ENCODE data around the gene EI24.
A peak's percentile ranks its signal among the peaks of the same experiment; 100 is the strongest.

The EI24 gene

DNA sequence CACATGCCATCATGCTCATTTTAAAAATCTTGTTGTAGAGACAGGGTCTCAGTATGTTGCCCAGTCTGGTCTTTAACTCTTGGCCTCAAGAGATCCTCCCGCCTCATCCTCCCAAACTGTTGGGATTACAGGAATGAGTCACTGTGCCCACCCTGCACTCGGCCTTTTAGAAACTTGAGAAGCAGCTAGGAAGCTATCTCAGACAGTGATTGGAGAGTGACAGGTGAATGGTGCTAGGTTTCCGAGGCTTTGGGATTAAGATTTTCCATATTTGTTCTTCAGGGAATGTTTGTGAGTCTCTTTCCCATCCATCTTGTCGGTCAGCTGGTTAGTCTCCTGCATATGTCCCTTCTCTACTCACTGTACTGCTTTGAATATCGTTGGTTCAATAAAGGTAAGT, 10.5 kb downstream of the EI24 start:
- no peak for DNase-seq (ENCODE audit: low read depth)

DNA sequence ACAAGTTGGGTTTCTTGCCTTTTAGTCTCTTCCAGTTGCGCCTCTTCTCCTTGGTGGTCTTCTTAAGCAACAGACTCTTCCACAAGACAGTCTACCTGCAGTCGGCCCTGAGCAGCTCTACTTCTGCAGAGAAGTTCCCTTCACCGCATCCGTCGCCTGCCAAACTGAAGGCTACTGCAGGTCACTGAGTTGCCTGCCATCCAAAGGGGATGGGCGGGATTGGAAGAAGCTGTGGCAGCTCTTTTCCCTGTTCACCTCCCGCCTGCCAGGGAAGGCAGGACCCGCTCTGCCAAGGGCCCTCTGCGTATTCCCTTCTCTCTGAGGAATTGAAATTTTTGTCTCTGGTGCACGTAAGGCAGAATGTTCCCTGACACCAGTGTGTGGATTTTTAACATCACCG, 14.2 kb downstream of the EI24 start:
- no peak for DNase-seq (ENCODE audit: low read depth)

DNA sequence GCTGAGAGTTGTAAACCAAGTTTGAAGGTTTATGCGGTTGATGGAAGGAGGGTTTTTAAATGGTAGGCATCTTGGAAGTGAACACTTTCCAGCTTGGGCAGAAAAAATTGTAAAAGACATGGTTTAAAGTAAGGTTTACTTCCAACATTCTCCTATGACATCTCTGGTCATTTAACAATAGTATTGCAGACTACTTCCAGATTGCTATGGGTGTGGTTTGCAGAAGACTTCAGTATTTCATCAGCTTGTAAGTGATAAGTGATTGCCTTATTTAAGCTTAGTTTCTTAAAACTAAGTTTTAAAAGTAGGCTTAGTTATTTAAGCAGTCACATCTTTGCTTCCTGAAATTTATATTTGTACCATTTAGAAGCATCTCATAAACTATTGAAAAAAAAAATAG, 16.2 kb downstream of the EI24 start:
- no peak for DNase-seq (ENCODE audit: low read depth)

DNA sequence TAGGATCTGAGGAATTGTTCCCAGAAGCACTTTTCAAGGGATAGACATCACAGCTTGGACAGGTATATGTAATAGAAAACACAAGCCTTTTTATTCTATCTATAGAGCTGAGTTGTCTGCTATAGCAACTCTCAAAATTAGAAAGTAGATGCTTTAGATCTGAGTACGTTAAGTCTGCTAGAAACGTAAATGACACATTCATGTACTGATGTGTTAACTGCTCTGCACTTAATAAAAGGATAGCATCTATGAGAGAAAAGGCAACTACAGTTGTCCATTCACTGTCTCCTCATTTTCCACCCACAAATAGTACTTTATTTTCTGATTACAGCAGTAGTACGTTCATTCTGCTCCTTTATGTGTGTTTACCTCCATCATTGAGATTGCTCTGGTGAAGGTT, 17.3 kb downstream of the EI24 start:
- no peak for DNase-seq (ENCODE audit: low read depth)

DNA sequence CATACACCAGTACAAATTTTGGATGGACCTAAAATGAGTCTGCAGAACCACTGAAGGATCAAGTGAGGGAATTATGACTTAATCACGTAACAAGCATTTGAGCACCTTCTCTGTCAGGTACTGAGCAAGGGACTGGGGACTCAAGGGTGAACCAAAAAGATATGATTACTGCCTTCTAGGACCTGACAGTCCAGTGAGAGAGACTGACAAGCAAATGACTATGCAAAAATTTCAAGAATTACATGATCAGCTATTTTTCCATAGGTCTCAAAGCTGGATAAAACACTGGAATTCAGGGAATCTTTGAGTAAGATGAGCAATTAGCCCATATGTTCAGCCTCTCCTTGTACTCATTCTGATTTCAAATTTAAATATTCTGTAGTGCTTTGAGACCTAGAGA, 18.2 kb downstream of the EI24 start:
- no peak for DNase-seq (ENCODE audit: low read depth)

DNA sequence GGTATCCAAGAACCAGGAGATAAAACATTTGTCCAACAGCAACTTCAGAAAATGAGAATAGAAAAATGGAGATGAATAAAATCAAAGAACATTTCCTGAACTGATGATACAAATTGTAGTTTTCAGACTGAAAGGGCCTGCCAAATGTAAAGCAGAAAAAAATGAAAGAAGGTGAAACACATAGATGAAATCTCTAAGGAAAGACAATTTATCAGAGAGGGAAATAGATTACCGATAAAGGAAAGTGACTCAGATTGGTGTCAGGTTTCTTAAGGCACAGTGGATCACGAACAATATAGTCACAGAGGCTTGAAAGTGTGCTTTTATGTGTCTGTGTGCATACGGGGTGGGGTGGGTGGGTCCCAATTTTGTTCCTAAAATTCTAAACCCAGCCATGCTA, 19.2 kb downstream of the EI24 start:
- DNase-seq (ENCODE audit: low read depth) = no peak

DNA sequence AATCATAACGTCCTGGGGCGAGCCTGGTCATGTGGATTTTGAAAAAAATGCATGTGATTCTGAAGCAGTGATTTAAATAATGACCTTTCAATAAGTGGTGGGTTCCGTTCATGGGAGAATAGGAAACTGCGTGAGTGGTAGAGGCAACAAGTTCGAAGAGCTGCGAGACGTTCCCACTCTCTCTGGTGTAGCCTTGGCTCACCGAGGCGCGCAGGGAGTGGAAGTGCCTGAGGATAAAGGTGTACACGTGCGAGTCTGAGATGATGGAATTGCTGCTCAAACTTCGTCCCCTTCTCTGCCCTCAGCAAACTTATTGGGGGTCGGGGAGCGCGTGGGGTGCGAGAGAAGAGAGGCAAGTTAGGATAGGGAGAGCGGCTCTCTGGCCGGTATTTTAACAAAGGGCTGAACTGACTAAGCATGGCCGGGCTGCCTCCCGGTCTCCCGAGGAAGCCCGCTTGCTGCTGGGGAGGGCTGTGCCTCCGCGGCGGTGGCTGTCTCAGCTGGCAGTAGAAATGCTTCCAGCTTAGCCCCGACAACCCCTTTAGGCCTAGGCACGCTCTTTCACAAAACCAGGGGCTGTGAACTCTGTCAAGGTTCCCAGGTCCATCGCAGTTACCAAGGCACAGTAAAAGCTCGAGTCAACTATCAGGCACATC, 22.5 kb downstream of the EI24 start:
- DNase-seq (ENCODE audit: low read depth) = no peak

DNA sequence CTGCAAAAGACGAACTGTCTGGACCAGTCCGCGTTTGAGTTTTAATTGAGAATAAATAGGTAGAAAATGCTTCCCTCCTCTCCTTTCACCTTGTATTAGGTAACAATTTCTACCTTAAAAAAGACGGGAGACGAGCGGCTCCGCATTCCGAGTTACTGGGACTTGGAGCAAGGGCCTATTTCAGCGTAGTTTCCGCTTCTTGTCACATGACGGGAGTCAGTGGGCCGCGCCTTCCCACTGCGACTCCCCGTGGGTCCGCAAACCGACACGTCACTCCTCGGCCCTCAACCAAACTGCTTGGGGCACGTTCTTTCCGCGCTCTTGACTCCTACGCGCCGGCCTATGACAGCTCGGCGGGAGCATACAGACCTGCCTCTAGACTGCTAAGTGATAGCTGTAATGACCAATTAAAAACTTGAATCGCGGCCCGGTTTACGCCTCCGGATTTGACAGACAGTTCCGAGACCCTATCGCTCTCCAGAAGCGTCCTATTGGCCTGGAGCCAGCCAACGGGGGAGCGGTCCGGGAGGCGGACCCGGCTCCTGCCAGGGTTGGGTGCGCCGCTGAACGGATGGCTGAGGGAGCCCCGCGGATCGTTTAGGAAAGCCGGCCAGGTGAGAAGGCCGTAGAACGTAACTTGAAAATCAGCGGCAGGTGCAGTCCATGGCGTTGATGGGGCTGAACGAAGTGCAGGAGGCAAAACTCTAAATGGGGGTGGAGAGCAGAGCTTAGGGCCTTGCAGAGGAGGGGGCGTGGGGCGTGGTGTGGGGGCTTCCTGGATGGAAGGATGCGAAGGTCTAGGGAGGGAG, 23.2 kb downstream of the EI24 start, which contains the start of gene STT3A:
TSS of gene STT3A (plus strand) at position 548 of the 809 bp plus-strand sequence. CDS start 3,064 bp downstream, outside the sequence.
- peak; percentile 100 for DNase-seq (ENCODE audit: low read depth)

DNA sequence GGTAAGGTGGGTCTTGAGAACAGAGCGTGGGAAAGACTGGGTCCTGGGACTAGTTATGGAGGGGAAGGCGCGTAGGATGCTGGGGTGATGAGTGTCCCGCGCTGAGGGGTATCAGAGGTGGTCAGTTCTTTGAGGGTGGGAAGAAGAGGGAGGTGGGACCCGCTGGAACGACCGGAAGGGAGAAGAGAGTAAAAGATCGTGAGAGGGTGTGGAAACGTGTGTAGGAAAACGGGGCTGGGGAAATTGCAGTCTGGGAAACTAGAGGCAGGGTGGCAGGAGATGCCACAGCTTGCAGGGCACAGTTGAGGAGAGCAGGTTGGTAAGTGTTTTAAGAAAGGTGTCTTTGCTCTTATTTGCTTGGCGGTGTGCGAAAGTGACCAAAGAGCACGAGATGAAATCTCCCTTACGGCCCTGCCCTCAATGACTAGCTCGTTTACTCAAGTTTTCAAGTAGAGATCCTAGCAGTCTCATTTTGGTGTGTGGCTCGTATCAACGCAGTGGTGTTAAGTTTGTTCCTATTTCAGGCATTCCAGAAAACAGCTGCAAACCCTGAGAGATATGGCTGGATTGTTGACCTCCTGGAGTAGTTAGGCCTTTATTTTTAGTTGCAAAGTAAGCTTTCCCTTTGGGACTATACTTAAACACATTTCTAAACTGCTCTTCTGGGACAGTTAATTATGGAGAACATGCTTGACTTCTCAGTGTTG, 24.0 kb downstream of the EI24 start:
- DNase-seq (ENCODE audit: low read depth) = no peak

DNA sequence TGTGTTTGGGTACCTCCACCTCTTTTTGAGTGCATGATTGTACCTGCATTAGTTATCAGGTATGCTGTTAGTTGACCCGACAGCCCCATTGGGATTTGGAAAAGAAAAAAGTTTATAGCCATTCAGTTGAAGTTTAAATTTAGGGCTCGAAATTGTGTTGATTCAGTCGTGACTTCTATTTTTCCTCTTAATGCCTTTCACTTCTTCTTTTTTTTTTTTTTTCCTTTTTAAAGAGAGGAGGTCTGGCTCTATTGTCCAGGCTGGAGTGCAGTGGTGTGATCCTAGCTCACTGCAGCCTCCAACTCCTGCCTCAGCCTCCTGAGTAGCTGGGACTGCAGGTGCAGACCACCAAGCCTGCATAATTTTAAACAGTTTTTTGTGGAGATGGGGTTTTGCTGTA, 25.7 kb downstream of the EI24 start:
- no peak for DNase-seq (ENCODE audit: low read depth)

DNA sequence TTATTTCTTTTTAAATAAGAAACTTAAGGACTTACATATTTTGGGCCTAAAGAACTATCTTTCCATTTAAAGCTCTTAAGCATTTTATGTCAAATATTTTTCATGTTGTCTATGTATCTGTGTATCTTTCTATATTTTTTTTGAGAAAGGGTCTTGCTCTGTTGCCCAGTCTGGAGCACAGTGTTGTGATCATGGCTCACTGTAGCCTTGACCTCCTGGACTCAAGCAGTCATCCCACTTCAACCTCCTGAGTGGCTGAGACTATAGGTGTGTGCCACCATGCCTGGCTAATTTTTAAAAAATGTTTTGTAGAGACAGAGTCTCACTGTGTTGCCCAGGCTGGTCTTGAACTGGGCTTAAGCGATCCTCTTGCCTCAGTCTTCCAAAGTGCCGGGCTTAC, 31.4 kb downstream of the EI24 start:
- DNase-seq (ENCODE audit: low read depth) = no peak

DNA sequence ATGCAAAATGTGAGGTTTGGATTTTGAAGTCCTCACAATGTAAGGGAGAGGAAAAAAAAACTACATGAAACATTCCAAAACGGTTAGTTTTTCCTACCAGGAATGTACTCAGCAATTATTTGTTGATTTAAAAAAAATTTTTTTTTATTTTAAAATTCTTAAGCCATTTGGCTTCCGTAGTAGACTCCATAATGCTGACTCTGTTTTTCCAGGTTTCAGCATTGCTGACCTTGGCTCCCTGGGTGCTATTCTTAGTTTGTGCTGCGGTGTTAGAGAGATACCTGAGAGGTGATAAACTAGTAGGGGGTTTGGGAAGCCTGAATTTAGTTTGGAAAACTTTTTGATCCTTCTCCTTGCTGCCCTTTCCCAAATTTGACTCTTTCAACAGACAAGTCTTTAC, 33.9 kb downstream of the EI24 start:
- no peak for DNase-seq (ENCODE audit: low read depth)

DNA sequence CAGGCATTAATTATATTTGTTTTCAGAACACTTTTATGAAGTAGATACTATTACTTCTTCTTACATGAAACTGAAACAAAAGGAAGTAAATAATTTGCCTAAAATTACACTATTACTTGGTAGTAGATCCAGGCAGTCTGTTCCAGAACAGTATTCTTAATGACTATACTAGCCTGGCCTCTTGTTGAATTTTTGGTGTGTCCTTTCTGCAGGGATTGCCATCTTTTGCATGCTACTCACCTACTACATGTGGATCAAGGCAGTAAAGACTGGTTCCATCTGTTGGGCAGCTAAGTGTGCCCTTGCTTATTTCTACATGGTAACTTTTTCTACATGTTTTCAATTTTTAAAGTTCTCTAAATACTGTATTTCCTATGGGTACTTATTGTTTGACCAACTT, 36.1 kb downstream of the EI24 start:
- no peak for DNase-seq (ENCODE audit: low read depth)

DNA sequence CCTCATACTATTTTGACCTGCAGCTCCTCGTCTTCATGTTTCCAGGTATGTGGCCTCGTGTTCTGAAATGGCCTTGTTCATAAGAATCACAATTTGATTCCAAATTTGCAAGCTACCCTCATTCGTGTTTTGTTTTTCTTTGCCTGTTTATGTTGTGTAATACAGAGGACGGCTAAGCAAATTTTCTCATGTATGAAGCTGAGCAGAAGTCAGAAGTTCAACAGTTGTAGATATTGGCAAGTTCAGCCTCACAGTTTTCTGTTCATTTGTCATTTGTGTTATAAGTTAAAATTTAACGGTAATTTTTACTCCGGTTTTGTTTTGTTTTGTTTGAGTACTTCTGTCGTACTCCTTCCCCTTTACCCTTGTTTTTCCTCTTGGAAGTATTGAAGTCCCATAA, 40.3 kb downstream of the EI24 start:
- no peak for DNase-seq (ENCODE audit: low read depth)

DNA sequence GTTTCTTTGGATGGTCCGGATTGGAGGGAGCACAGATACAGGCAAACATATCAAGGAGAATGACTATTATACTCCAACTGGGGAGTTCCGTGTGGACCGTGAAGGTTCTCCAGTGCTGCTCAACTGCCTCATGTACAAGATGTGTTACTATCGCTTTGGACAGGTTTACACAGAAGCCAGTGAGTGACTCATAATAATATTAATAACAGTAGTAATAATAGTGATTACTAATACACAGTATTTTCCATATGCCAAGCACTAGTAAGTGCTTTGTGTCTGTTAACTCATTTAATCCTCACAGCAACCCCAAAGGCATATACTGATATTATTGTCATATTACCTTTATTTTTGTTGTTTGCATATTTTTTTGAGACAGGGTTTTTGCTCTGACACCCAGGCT, 49.1 kb downstream of the EI24 start:
- no peak for DNase-seq (ENCODE audit: low read depth)

DNA sequence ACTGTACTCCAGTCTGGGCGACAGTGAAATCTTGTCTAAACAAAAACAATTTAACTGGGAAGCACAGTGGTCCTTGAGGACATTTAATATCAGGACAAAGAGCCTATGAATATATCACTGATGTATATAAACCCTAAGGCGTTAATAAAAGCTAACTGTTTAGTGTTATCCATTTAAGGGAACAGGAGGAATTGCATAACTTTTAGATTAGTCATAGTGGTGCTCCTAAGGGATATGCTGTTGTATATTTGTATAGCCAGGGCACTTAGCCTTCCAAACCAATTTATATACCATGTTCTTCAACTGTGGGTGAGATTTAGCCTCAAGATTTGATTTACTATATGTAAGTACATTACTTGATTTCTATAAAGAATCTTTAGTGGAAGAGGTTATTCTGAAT, 52.7 kb downstream of the EI24 start:
- peak; percentile 13 for DNase-seq (ENCODE audit: low read depth)

DNA sequence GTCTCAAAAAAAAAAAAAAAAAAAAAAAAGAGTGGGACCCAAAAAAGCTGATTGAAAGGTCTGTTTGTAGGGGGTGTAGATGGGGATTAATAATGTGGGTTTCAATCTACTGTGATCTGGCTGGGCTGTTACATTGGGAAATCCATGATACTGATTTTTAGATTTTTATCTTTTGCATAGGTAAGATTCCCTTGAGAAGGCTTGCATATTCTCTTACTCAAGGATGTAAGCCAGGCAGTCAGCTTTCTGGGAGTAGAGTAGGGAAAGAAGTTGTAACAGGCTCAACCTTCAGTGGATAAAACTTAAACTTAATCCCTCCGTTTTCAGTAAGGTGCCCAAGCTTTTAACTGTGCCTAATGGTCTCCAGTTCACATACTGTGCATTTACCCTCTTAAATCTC, 53.8 kb downstream of the EI24 start:
- no peak for DNase-seq (ENCODE audit: low read depth)

DNA sequence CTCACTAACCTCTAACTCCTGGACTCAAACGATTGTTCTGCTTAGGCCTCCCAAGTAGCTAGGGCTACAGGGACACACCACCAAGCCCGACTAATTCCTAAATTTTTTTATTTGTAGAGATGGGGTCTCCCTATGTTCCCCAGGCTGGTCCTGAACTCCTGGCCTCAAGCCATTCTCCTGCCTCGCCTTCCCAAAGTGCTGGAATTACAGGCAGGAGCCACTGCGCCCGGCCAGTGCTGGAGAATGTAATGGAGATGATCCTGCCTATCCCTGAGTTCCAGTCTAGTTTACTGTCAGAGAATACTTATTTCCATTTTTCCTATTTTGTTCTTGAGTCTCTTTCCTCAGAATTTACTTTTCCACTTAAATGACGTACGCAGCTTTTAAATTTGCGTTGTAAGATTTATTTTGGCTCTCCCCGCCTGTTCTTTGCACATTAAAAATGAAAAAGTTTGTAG, 55.5 kb downstream of the EI24 start, which contains the start of gene CHEK1:
TSS of gene CHEK1 (plus strand) at position 408 of the 458 bp plus-strand sequence. CDS start 1,606 bp downstream, outside the sequence.
- no peak for DNase-seq (ENCODE audit: low read depth)

DNA sequence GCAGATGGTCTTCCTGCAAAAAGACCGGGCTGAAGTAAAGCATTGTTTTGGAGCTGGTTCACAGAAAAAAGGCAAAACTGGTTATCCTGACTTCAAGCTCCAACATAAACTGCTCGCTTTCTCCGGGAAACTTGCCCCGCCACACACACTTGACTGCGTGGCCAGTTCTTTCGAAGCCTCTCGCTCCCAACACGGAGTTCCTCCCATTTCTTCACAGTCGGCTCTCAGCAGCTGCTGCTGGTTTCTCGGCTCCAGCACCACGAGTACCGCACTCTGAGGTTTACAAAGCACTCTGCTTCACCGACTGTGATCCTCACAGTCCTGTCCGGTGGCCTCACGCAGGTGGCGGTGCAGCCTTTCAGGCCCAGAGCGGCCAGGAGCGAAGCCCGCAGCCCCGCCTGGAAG, 56.0 kb downstream of the EI24 start:
- DNase-seq (ENCODE audit: low read depth) = no peak

DNA sequence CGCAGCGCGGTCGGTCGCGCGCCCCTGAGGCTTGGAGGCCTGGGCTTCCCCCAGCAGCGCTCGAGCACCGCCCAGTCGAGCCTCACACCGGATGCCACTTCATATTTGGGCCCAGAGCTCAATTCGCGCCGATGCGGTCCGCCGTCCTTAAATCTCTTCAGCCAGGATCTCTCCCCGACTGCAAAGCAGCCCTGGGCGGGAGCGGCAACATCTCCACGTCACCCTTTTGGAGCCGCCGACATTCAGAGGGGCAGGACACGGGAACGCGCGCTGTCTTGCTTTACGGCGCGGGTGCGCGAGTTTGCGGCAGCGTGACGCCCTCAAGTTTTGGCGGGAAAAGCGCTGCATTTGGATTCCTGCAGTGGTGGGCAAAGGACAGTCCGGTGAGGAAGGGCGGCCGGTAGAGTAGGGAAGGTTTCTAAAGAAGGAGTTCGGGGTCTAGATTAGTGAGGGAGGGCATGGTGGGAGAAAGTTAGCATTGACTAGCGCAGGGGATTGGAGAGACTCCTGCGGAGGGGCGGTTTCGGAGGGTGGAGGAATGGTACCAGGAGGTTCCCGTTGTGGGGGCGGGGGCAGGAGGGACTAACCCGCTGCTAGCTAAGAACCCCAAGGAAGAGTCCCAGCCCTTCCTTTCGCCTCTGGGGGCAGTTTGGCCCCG, 56.5 kb downstream of the EI24 start:
- DNase-seq (ENCODE audit: low read depth) = peak; percentile 85

DNA sequence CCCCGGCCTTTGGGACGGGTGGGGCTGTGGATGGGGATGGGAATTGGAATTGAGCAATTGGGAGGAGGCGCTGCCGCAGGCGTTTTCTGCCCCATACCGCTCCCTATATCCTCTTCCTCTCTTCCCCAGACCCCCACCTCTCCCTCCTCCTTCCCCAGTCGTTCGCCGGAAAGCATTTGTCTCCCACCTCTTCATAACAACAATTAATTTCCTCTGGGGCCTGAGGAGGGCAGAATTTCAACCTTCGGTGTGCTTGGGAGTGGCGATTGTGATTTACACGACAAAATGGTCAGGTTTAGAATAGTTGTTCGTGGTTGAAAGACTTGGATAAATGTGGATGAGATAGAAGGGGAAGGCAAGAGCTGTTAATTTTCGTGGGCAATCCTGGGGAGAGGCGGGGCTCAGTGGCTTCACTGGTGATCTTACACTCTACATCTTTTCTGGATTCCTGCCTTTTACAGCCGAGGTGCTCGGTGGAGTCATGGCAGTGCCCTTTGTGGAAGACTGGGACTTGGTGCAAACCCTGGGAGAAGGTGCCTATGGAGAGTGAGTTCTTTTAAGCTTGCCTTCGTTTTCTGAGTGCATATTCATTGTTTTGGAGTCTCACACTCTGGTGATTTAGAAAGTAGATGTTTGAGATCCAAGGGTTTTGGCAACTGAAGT, 57.1 kb downstream of the EI24 start:
- DNase-seq (ENCODE audit: low read depth) = peak; percentile 90

Data from fibroblast of the conjunctiva (primary cell).